ENCODE results near the gene PAM. TPM values are rescaled to one million over a fixed set of nuclear protein-coding genes. Genes with fewer than 3 reads are reported as not detected.

The PAM gene
- total and polyA plus RNA-seq, 2 of the 13 experiments (the other 11 are each of a cell fraction or from before 2014, with no cell fraction given): 20.2 to 79.1 TPM

- H3K36me3 ChIP-seq (replicated peaks in 1 of 2; ENCODE audit: control insufficient read depth in 1 of 2, insufficient read depth in 2 of 2, low read length in 2 of 2): no peaks in the 10 kb centered on the region
- H3K4me1 ChIP-seq (ENCODE audit: insufficient read depth, low read length): peaks cover 7% of the 10 kb centered on the region; the same call in 1 of the 2 replicates
- no peaks in the 10 kb centered on the region for H3K79me2 ChIP-seq (ENCODE audit: insufficient read depth, low read length)
- FAIRE-seq: no peak
- ChIA-PET POLR2A (no interaction called here), CTCF (ENCODE audit: low intra/inter-chr PET ratio, low total read pairs) (no interaction called here)
- peak; percentile 74 for ATAC-seq
- no peak overlapping the region for H3K9ac ChIP-seq (ENCODE audit: insufficient read depth, low read depth, low read length)
- H4K20me1 ChIP-seq (ENCODE audit: insufficient read depth, low read length): no peaks in the 10 kb centered on the region
- no TSS peak for BruUV-seq (replicated peaks)
- WGBS (ENCODE audit: low lambda C conversion rate): 0% methylated on average over 2 of the region's 2 CpGs
- peaks cover 0 to 4% of the 10 kb centered on the region in 2 experiments; a peak in 1 of 5 replicates for H3K27me3 ChIP-seq (ENCODE audit: control insufficient read depth in 1 of 2, insufficient read depth in 2 of 2, low read length in 2 of 2)
- H3K4me2 ChIP-seq (ENCODE audit: low read depth, low read length): no peak overlapping the region
- intact Hi-C loops (cut with micrococcal nuclease; ENCODE audit: unreplicated experiment) (no loop called here), in situ Hi-C loops (cut with HindIII; ENCODE audit: extremely low pct_ligation_motif_present, low pct_unique_long_range_greater_than_20kb) (no loop called here)
- no peak overlapping the region for H3K27ac ChIP-seq (ENCODE audit: extremely low read length, insufficient read depth, low read length)
- no peaks in the 10 kb centered on the region for H3K9me3 ChIP-seq (ENCODE audit: low read length)
- DNase-seq (ENCODE audit: low spot score): peak; percentile 28
- TF ChIP-seq HNF4A (CRISPR knock-in tag; IDR thresholded peaks at IDR 0.05) (0 out of 2 replicates have a peak, but pooled peaks have one; percentile 21), TBL1XR1 (IDR thresholded peaks at IDR 0.05; ENCODE audit: borderline replicate concordance, low read length, partially characterized antibody) (no peak), U2AF2 (IDR thresholded peaks at IDR 0.05; ENCODE audit: low read depth, low read length) (no peak), SMYD3 (CRISPR knock-in tag; IDR thresholded peaks at IDR 0.05) (no peak)
- no peak overlapping the region for H2AFZ ChIP-seq (ENCODE audit: low read length)
- no peak overlapping the region for H3K4me3 ChIP-seq (replicated peaks in 1 of 3; ENCODE audit: insufficient read depth in 1 of 3, low read depth in 2 of 3, low read length in 3 of 3)
Observed at GRCh38 chr5:102740515-102740914, 14.6 kb upstream of the PAM start.

GRCh38 chr5:102742215-102742614, 12.9 kb upstream of the PAM start:
- ChIA-PET CTCF (ENCODE audit: low intra/inter-chr PET ratio, low total read pairs) (no interaction called here), POLR2A (no interaction called here)
- H3K4me2 ChIP-seq (ENCODE audit: low read depth, low read length): no peak overlapping the region
- H3K27ac ChIP-seq (ENCODE audit: extremely low read length, insufficient read depth, low read length): no peak overlapping the region
- TF ChIP-seq ZNF329 (CRISPR knock-in tag; IDR thresholded peaks at IDR 0.05; ENCODE audit: low read depth): no peak
- no peak for TF ChIP-seq FOXP1 (IDR thresholded peaks at IDR 0.05)
- TF ChIP-seq FOXP1 (CRISPR knock-in tag; IDR thresholded peaks at IDR 0.05): no peak
- TF ChIP-seq ZBTB33 (CRISPR knock-in tag; IDR thresholded peaks at IDR 0.05): no peak
- no peaks in the 10 kb centered on the region for H3K36me3 ChIP-seq (replicated peaks in 1 of 2; ENCODE audit: control insufficient read depth in 1 of 2, insufficient read depth in 2 of 2, low read length in 2 of 2)
- DNase-seq (ENCODE audit: low spot score): no peak
- intact Hi-C loops (cut with micrococcal nuclease; ENCODE audit: unreplicated experiment): no loop called here
- no peaks in the 10 kb centered on the region for H3K79me2 ChIP-seq (ENCODE audit: insufficient read depth, low read length)
- H3K27me3 ChIP-seq (ENCODE audit: control insufficient read depth in 1 of 2, insufficient read depth in 2 of 2, low read length in 2 of 2): peaks cover 0 to 4% of the 10 kb centered on the region in 2 experiments; a peak in 1 of 5 replicates
- in situ Hi-C loops (cut with HindIII; ENCODE audit: extremely low pct_ligation_motif_present, low pct_unique_long_range_greater_than_20kb): no loop called here
- no peaks in the 10 kb centered on the region for H4K20me1 ChIP-seq (ENCODE audit: insufficient read depth, low read length)
- no peak for FAIRE-seq
- no peak overlapping the region for H3K4me3 ChIP-seq (replicated peaks in 1 of 3; ENCODE audit: insufficient read depth in 1 of 3, low read depth in 2 of 3, low read length in 3 of 3)
- no TSS peak for BruUV-seq (replicated peaks)
- H3K9me3 ChIP-seq (ENCODE audit: low read length): no peaks in the 10 kb centered on the region
- no peak overlapping the region for H2AFZ ChIP-seq (ENCODE audit: low read length)
- H3K4me1 ChIP-seq (ENCODE audit: insufficient read depth, low read length): peaks cover 7% of the 10 kb centered on the region; the same call in 1 of the 2 replicates
- H3K9ac ChIP-seq (ENCODE audit: insufficient read depth, low read depth, low read length): no peak overlapping the region
- 18% methylated on average over 3 of the region's 3 CpGs for WGBS (ENCODE audit: low lambda C conversion rate)
- ATAC-seq: no peak
